Endothelial cell (in vitro differentiated cells): Measurements from ENCODE around the gene MYO3B. TPM values are rescaled to one million over a fixed set of nuclear protein-coding genes. Genes with fewer than 3 reads are reported as not detected.

ENCODE experiments used
- DNase-seq: peaks from one replicate; pipeline ENCODE4 v3.0.0; 2021; ENCODE audit warnings: low spot score
- H3K27ac Mint-ChIP-seq: one replicate; pipeline ENCODE4 v1.8.0; 2021; ENCODE audit warnings: mixed read lengths, inconsistent platforms; ENCODE audit not compliant: unreplicated experiment
- H3K27me3 Mint-ChIP-seq: one replicate; pipeline ENCODE4 v1.8.0; 2021; ENCODE audit warnings: mild to moderate bottlenecking, moderate library complexity, mixed read lengths, inconsistent platforms; ENCODE audit not compliant: unreplicated experiment
- H3K36me3 Mint-ChIP-seq: one replicate; pipeline ENCODE4 v1.8.0; 2021; ENCODE audit warnings: mild to moderate bottlenecking, low read depth, mixed read lengths, inconsistent platforms; ENCODE audit not compliant: unreplicated experiment
- H3K4me1 Mint-ChIP-seq: one replicate; pipeline ENCODE4 v1.8.0; 2021; ENCODE audit warnings: mild to moderate bottlenecking, mixed read lengths, inconsistent platforms; ENCODE audit not compliant: unreplicated experiment
- H3K4me3 Mint-ChIP-seq: one replicate; pipeline ENCODE4 v1.8.0; 2021; ENCODE audit warnings: mild to moderate bottlenecking, mixed read lengths, inconsistent platforms; ENCODE audit not compliant: unreplicated experiment
- H3K9me3 Mint-ChIP-seq: one replicate; pipeline ENCODE4 v1.8.0; 2021; ENCODE audit warnings: mixed read lengths, inconsistent platforms; ENCODE audit not compliant: unreplicated experiment
- total RNA-seq: library from RNA; stranded (reverse); fragmentation: NEBNext Ultra II Directional; extraction: Animal tissue kit (Norgen Biotek cat#: 25700); gene quantifications from one replicate; pipeline ENCODE4 v1.2.1, GENCODE V29; 2021; ENCODE audit not compliant: unreplicated experiment
- TF ChIP-seq, protein P1 (sequence below): fragments of 200-600 bp; sonication (generic); IDR thresholded peaks from one replicate; pipeline ENCODE4 v1.5.0; 2021; ENCODE audit warnings: antibody characterized with exemption; ENCODE audit not compliant: unreplicated experiment

MYO3B gene
- total RNA-seq, 1 donor from 2014 or later = 1.3 TPM

- Mint-ChIP-seq H3K36me3 (no peaks in the 10 kb centered on the region), H3K27me3 (peaks cover under 1% of the 10 kb centered on the region), H3K4me1 (peaks cover 5% of the 10 kb centered on the region), H3K4me3 (no peak overlapping the region), H3K27ac (no peak overlapping the region), H3K9me3 (no peaks in the 10 kb centered on the region)
- no peak for DNase-seq
- TF ChIP-seq, protein P1, sequence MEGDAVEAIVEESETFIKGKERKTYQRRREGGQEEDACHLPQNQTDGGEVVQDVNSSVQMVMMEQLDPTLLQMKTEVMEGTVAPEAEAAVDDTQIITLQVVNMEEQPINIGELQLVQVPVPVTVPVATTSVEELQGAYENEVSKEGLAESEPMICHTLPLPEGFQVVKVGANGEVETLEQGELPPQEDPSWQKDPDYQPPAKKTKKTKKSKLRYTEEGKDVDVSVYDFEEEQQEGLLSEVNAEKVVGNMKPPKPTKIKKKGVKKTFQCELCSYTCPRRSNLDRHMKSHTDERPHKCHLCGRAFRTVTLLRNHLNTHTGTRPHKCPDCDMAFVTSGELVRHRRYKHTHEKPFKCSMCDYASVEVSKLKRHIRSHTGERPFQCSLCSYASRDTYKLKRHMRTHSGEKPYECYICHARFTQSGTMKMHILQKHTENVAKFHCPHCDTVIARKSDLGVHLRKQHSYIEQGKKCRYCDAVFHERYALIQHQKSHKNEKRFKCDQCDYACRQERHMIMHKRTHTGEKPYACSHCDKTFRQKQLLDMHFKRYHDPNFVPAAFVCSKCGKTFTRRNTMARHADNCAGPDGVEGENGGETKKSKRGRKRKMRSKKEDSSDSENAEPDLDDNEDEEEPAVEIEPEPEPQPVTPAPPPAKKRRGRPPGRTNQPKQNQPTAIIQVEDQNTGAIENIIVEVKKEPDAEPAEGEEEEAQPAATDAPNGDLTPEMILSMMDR = no peak
These were observed 49.6 kb downstream of the MYO3B start for GRCh38 chr2:170227507-170227947.

GRCh38 chr2:170227951-170228350 lies 50.0 kb downstream of the MYO3B start:
- Mint-ChIP-seq H3K4me1 (peaks cover under 1% of the 10 kb centered on the region), H3K9me3 (no peaks in the 10 kb centered on the region), H3K27ac (no peak overlapping the region), H3K4me3 (no peak overlapping the region), H3K27me3 (no peaks in the 10 kb centered on the region), H3K36me3 (no peaks in the 10 kb centered on the region)
- DNase-seq = no peak
- TF ChIP-seq, protein P1 = no peak

DNA sequence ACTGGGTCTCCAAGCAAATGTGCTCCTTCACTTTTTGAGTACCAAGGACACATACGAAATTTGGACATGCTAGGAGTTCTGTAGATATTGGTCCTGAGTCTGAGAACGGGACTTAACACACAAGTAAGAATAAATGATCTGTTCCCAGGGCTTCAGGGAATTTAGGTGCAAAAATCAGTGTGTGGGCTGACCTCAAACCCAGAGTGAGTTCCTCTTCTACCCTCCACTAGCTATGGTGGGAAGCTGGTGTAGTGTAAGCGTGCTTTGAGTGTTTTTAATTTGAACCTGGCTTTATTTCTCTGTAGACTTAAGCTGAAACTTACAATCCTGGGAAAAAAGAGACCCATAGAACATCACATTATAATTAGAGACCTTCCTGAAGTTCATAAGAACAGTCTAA lies 50.5 kb downstream of the MYO3B start:
- Mint-ChIP-seq H3K4me3 (no peak overlapping the region), H3K36me3 (no peaks in the 10 kb centered on the region), H3K27me3 (no peaks in the 10 kb centered on the region), H3K27ac (no peak overlapping the region), H3K4me1 (no peaks in the 10 kb centered on the region), H3K9me3 (no peaks in the 10 kb centered on the region)
- TF ChIP-seq, protein P1 = no peak
- DNase-seq = no peak

DNA sequence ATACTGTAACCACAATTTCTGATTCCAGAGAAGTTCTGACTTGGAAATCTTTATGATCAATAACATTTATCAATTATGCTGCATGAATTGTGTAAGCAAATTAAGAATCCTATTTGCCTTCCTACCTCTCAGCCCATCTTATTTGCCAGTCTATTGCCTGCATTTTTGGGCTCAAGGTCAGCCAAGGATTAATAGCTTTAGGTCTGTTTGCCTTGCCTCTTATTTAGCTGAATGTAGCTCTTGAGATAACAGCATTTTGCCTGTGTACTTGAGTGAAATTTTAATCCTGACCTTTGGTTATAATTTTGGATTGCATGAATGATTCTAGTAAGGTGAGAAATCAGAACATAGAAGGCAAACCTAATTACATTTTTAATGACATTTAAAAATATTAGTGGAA lies 51.2 kb downstream of the MYO3B start:
- no peaks in the 10 kb centered on the region for H3K9me3 Mint-ChIP-seq
- H3K4me3 Mint-ChIP-seq = no peak overlapping the region
- H3K4me1 Mint-ChIP-seq = no peaks in the 10 kb centered on the region
- H3K27me3 Mint-ChIP-seq = no peaks in the 10 kb centered on the region
- no peak overlapping the region for H3K27ac Mint-ChIP-seq
- DNase-seq = no peak
- TF ChIP-seq, protein P1 = no peak
- H3K36me3 Mint-ChIP-seq = no peaks in the 10 kb centered on the region

DNA sequence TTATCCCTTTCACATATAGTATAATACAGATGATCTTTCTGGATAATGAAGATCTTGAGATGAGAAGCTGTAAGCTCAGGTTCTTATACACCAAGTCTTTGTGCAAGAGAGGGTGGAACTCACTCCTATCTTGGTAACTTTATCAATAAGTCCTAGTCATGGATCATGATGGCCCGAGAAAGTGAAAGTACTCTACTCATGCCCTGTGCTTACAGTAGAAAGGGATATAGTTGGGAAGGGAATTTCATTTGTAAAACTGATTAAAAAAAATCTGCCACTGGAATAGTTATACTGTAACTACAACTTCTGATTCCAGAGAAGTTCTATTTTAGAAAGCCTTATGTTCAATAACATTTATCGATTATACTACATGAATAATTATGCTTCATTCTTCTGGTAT lies 51.8 kb downstream of the MYO3B start:
- H3K27me3 Mint-ChIP-seq = no peaks in the 10 kb centered on the region
- no peaks in the 10 kb centered on the region for H3K9me3 Mint-ChIP-seq
- H3K36me3 Mint-ChIP-seq = no peaks in the 10 kb centered on the region

More for the DNA sequence above, 51.8 kb downstream of the MYO3B start:
- TF ChIP-seq, protein P1 = no peak
- no peak overlapping the region for H3K4me3 Mint-ChIP-seq
- DNase-seq = no peak
- no peak overlapping the region for H3K27ac Mint-ChIP-seq
- H3K4me1 Mint-ChIP-seq = no peaks in the 10 kb centered on the region
